ENCODE measurements around the gene SCG5. TPM values are rescaled to one million over a fixed set of nuclear protein-coding genes. Genes with fewer than 3 reads are reported as not detected.

The SCG5 gene
- total RNA-seq = 9.0 and 54.4 TPM in 2 replicates

GRCh38 chr15:32641517-32642059 lies at the start of gene SCG5:
TSS of gene SCG5 (plus strand) at chr15:32641710. CDS start at chr15:32643593, 1,883 bp downstream.

GRCh38 chr15:32593151-32593550 lies 48.4 kb upstream of the SCG5 start, which contains the start of gene GOLGA8N:
TSS of gene GOLGA8N (plus strand) at chr15:32593456.

GRCh38 chr15:32615051-32615870 lies 26.2 kb upstream of the SCG5 start, which contains the start of gene ARHGAP11A:
TSS of gene ARHGAP11A (plus strand) at chr15:32615504. CDS start at chr15:32616212, 708 bp downstream.

GRCh38 chr15:32717426-32718226 lies 76.1 kb downstream of the SCG5 start, which contains the start of gene GREM1:
TSS of gene GREM1 (plus strand) at chr15:32718004. CDS start at chr15:32730691, 12,687 bp downstream.

Other genes with a start within 250 kb of the SCG5 start
- gene GOLGA8K, start 238.4 kb upstream of the SCG5 start, total RNA-seq = 0.28 TPM in 1 of 2 replicates, not detected in the other
- 0.56 and 0.58 TPM in 2 replicates for gene GOLGA8O, start 186.1 kb upstream of the SCG5 start, total RNA-seq
- gene GOLGA8N, start 48.3 kb upstream of the SCG5 start, total RNA-seq = 1.3 and 9.3 TPM in 2 replicates
- 7.3 and 40.3 TPM in 2 replicates for gene ARHGAP11A, start 26.2 kb upstream of the SCG5 start, total RNA-seq
- gene GREM1, start 76.3 kb downstream of the SCG5 start, total RNA-seq = 84.7 and 543 TPM in 2 replicates

All from regular cardiac myocyte (primary cell).